Neural progenitor cell (in vitro differentiated cells): ENCODE results near the gene SERBP1. TPM values are rescaled to one million over a fixed set of nuclear protein-coding genes. Genes with fewer than 3 reads are reported as not detected.

Source experiments
- DNase-seq: peaks from one replicate; pipeline ENCODE4 v3.0.0-alpha.2; 2016; ENCODE audit warnings: low spot score
- H2AFZ ChIP-seq: fragments of 200-600 bp; sonication (generic); replicated peaks from 2 replicates; pipeline ENCODE4 v1.6.1; 2016; ENCODE audit warnings: antibody characterized with exemption
- H3F3A ChIP-seq: fragments of 200-600 bp; sonication (generic); 2 replicates; pipeline ENCODE4 v1.6.1; 2016; ENCODE audit warnings: antibody characterized with exemption, low read depth
- H3K27ac ChIP-seq: fragments of 200-600 bp; sonication (generic); 2 replicates; pipeline ENCODE4 v1.5.1; 2016; ENCODE audit warnings: mild to moderate bottlenecking
- H3K27me3 ChIP-seq: fragments of 200-600 bp; sonication (generic); 2 replicates; pipeline ENCODE4 v1.6.1; 2016; ENCODE audit warnings: mild to moderate bottlenecking, moderate library complexity
- H3K36me3 ChIP-seq: fragments of 200-600 bp; sonication (generic); 2 replicates; pipeline ENCODE4 v1.5.1; 2016
- H3K4me1 ChIP-seq: fragments of 200-600 bp; sonication (generic); 2 replicates; pipeline ENCODE4 v1.6.1; 2016; ENCODE audit warnings: mixed run types
- H3K4me2 ChIP-seq: fragments of 200-600 bp; sonication (generic); 2 replicates; pipeline ENCODE4 v1.6.1; 2016
- H3K4me3 ChIP-seq: fragments of 200-600 bp; sonication (generic); 2 replicates; pipeline ENCODE4 v1.5.1; 2016
- H3K79me2 ChIP-seq: fragments of 200-600 bp; sonication (generic); 2 replicates; pipeline ENCODE4 v1.6.1; 2016; ENCODE audit warnings: low read depth
- H3K9ac ChIP-seq: fragments of 200-600 bp; sonication (generic); 2 replicates; pipeline ENCODE4 v1.6.1; 2016
- H3K9me3 ChIP-seq: fragments of 200-600 bp; sonication (generic); 2 replicates; pipeline ENCODE4 v1.5.1; 2016; ENCODE audit warnings: low read depth
- H4K20me1 ChIP-seq: fragments of 200-600 bp; sonication (generic); 2 replicates; pipeline ENCODE4 v1.6.1; 2016; ENCODE audit warnings: low read depth
- H3K27ac Mint-ChIP-seq: 3 replicates; pipeline ENCODE4 v1.8.0; 2021; ENCODE audit warnings: mixed read lengths
- H3K27me3 Mint-ChIP-seq: 2 replicates; pipeline ENCODE4 v1.8.0; 2022; ENCODE audit warnings: low read depth, mild to moderate bottlenecking, inconsistent platforms, moderate library complexity, mixed read lengths; ENCODE audit not compliant: insufficient read depth
- H3K36me3 Mint-ChIP-seq: 3 replicates; pipeline ENCODE4 v1.8.0; 2021; ENCODE audit warnings: mixed read lengths
- H3K4me1 Mint-ChIP-seq: 3 replicates; pipeline ENCODE4 v1.8.0; 2021; ENCODE audit warnings: mixed read lengths
- H3K4me3 Mint-ChIP-seq: 3 replicates; pipeline ENCODE4 v1.8.0; 2021; ENCODE audit warnings: mild to moderate bottlenecking, moderate library complexity, mixed read lengths
- H3K9me3 Mint-ChIP-seq: 3 replicates; pipeline ENCODE4 v1.8.0; 2020; ENCODE audit warnings: mixed read lengths
- EZH2 ChIP-seq: fragments of 200-600 bp; sonication (generic); IDR thresholded peaks from 2 replicates; pipeline ENCODE4 v1.6.1; 2017; ENCODE audit warnings: antibody characterized with exemption, mild to moderate bottlenecking, moderate library complexity
- EZH2phosphoT487 ChIP-seq: fragments of 200-600 bp; sonication (generic); IDR thresholded peaks from 2 replicates; pipeline ENCODE4 v1.6.1; 2017; ENCODE audit warnings: antibody characterized with exemption
- total RNA-seq: library from RNA; depleted of rRNA; stranded (reverse); fragments of >200 nt; gene quantifications from 2 replicates; pipeline ENCODE4 v1.2.3, GENCODE V29; 2015; ENCODE audit warnings: low replicate concordance
- TF ChIP-seq, protein P1 (sequence below): fragments of 200-600 bp; sonication (generic); IDR thresholded peaks from 2 replicates; pipeline ENCODE4 v1.5.1; 2017; ENCODE audit warnings: antibody characterized with exemption, mild to moderate bottlenecking

The SERBP1 gene
- total RNA-seq, 1 donor from 2014 or later = 534 TPM

DNA sequence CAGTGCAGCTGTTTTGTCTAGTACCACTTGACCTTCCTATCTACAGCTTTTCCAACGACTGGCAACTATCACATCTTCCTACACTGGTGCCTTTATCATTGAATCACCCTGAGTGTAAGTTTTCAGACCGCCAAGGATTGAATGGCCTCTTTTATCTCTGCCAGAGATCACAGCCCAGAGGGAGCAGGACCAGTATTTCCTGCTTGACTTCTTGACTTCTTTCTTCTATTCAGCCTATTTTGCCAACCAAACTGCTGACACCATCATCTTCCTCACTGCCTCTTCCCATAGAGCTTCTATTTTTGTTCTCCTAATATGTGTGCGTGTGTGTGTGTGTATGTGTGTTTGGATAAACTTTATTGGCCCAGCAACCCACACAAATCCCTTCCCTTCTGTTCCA, 53.8 kb downstream of the SERBP1 start:
- Mint-ChIP-seq H3K4me1 (no peaks in the 10 kb centered on the region), H3K9me3 (no peaks in the 10 kb centered on the region), H3K27ac (no peak overlapping the region), H3K4me3 (no peak overlapping the region), H3K27me3 (no peaks in the 10 kb centered on the region), H3K36me3 (no peaks in the 10 kb centered on the region)
- H3K4me3 ChIP-seq = no peak overlapping the region
- no peaks in the 10 kb centered on the region for H3F3A ChIP-seq
- TF ChIP-seq EZH2phosphoT487 (no peak), EZH2 (no peak)
- TF ChIP-seq, protein P1, sequence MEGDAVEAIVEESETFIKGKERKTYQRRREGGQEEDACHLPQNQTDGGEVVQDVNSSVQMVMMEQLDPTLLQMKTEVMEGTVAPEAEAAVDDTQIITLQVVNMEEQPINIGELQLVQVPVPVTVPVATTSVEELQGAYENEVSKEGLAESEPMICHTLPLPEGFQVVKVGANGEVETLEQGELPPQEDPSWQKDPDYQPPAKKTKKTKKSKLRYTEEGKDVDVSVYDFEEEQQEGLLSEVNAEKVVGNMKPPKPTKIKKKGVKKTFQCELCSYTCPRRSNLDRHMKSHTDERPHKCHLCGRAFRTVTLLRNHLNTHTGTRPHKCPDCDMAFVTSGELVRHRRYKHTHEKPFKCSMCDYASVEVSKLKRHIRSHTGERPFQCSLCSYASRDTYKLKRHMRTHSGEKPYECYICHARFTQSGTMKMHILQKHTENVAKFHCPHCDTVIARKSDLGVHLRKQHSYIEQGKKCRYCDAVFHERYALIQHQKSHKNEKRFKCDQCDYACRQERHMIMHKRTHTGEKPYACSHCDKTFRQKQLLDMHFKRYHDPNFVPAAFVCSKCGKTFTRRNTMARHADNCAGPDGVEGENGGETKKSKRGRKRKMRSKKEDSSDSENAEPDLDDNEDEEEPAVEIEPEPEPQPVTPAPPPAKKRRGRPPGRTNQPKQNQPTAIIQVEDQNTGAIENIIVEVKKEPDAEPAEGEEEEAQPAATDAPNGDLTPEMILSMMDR = no peak
- H3K27me3 ChIP-seq = no peaks in the 10 kb centered on the region
- H2AFZ ChIP-seq = no peak overlapping the region
- H3K9ac ChIP-seq = no peak overlapping the region
- no peaks in the 10 kb centered on the region for H4K20me1 ChIP-seq
- no peaks in the 10 kb centered on the region for H3K9me3 ChIP-seq
- no peaks in the 10 kb centered on the region for H3K36me3 ChIP-seq
- H3K4me1 ChIP-seq = peaks cover 5% of the 10 kb centered on the region
- H3K4me2 ChIP-seq = no peak overlapping the region
- H3K79me2 ChIP-seq = no peaks in the 10 kb centered on the region
- no peak overlapping the region for H3K27ac ChIP-seq
- no peak for DNase-seq

DNA sequence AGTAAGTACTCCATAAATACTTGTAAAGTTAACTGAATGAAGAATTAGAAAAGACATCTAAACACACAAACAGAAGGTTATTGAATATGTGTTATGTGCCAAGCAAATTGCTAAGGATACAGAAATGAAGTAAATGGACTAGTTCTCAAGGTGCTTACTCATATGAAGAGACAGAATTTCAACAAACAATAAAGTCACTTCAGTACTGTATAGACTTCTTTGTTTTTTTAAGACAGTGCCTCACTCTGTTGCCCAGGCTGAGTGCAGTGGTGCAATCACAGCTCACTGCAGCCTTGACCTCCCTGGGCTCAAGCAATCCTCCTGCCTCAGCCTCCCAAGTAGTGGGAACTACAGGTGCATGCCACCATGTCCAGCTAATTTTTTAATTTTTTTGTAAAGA, 57.3 kb downstream of the SERBP1 start:
- Mint-ChIP-seq H3K4me1 (no peaks in the 10 kb centered on the region), H3K27me3 (no peaks in the 10 kb centered on the region), H3K4me3 (no peak overlapping the region), H3K36me3 (no peaks in the 10 kb centered on the region), H3K27ac (no peak overlapping the region), H3K9me3 (no peaks in the 10 kb centered on the region)
- no peak for TF ChIP-seq EZH2
- TF ChIP-seq, protein P1 = no peak
- TF ChIP-seq EZH2phosphoT487 = no peak
- no peaks in the 10 kb centered on the region for H3K79me2 ChIP-seq
- no peaks in the 10 kb centered on the region for H3F3A ChIP-seq
- H3K4me1 ChIP-seq = peaks cover 6% of the 10 kb centered on the region
- H3K27me3 ChIP-seq = no peaks in the 10 kb centered on the region
- H4K20me1 ChIP-seq = no peaks in the 10 kb centered on the region
- DNase-seq = no peak
- no peak overlapping the region for H3K4me2 ChIP-seq
- no peak overlapping the region for H3K4me3 ChIP-seq
- no peak overlapping the region for H3K9ac ChIP-seq
- no peaks in the 10 kb centered on the region for H3K36me3 ChIP-seq
- no peak overlapping the region for H3K27ac ChIP-seq
- H3K9me3 ChIP-seq = no peaks in the 10 kb centered on the region
- no peak overlapping the region for H2AFZ ChIP-seq

DNA sequence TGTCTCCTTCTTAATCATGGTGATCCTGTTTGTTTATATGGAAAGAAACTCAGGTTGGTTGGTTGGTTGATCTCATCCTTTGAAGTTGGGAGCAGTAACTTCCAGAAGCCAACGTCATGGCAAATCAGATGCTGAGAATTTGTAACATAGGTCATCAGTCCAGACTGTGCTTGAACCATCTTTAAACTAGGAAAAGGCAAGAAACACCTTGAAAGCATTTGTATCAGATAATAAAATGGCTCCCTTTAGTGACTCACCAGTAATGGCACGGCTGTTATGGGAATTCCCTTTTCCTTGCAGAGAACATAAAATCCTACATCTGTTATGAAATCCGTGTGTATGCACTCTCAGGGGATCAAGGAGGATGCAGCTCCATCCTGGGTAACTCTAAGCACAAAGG, 58.1 kb downstream of the SERBP1 start:
- Mint-ChIP-seq H3K4me1 (no peaks in the 10 kb centered on the region), H3K9me3 (no peaks in the 10 kb centered on the region), H3K4me3 (no peak overlapping the region), H3K27ac (no peak overlapping the region), H3K36me3 (no peaks in the 10 kb centered on the region), H3K27me3 (no peaks in the 10 kb centered on the region)
- Histone ChIP-seq H3F3A (no peaks in the 10 kb centered on the region), H4K20me1 (no peaks in the 10 kb centered on the region), H2AFZ (peak overlapping the region; percentile 6), H3K9ac (no peak overlapping the region), H3K79me2 (no peaks in the 10 kb centered on the region), H3K27me3 (no peaks in the 10 kb centered on the region), H3K4me3 (no peak overlapping the region), H3K4me1 (peaks cover 6% of the 10 kb centered on the region), H3K9me3 (no peaks in the 10 kb centered on the region), H3K27ac (no peak overlapping the region), H3K36me3 (no peaks in the 10 kb centered on the region), H3K4me2 (no peak overlapping the region)
- TF ChIP-seq EZH2 (no peak), EZH2phosphoT487 (no peak)
- TF ChIP-seq, protein P1 = no peak
- no peak for DNase-seq

DNA sequence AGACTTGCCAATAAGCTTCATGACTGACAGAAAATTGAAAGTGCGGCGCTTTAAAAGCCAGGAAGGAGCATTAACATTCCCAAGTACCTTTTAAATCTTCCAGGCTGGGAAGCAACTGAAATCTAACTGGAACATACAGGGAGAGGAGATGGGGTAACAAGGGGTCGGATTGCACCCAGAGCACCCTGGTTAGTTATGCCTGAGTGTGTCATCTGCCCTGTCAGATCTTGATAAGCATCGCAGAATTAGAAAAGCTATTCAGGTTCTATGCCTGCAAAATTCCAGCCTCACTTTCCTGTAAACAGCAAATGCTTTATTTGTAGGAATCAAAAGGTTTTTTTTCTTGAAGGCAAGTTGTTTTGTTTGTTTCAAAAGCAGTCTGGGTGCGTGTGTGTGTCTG, 58.5 kb downstream of the SERBP1 start:
- TF ChIP-seq, protein P1 = no peak
- no peak for TF ChIP-seq EZH2phosphoT487
- no peak for TF ChIP-seq EZH2
- Histone ChIP-seq H3F3A (no peaks in the 10 kb centered on the region), H3K27ac (no peak overlapping the region), H3K79me2 (no peaks in the 10 kb centered on the region), H3K9ac (no peak overlapping the region), H3K9me3 (no peaks in the 10 kb centered on the region), H3K4me2 (no peak overlapping the region), H3K27me3 (no peaks in the 10 kb centered on the region), H4K20me1 (no peaks in the 10 kb centered on the region), H2AFZ (no peak overlapping the region), H3K4me1 (peaks cover 6% of the 10 kb centered on the region), H3K4me3 (no peak overlapping the region), H3K36me3 (no peaks in the 10 kb centered on the region)
- Mint-ChIP-seq H3K9me3 (no peaks in the 10 kb centered on the region), H3K27ac (no peak overlapping the region), H3K36me3 (no peaks in the 10 kb centered on the region), H3K4me3 (no peak overlapping the region), H3K27me3 (no peaks in the 10 kb centered on the region), H3K4me1 (no peaks in the 10 kb centered on the region)
- DNase-seq = no peak
